ENCODE data around the gene MESD. TPM values are rescaled to one million over a fixed set of nuclear protein-coding genes. Genes with fewer than 3 reads are reported as not detected.

MESD gene
- total RNA-seq, 1 experiment from 2014 or later, result 28.2 TPM

DNA sequence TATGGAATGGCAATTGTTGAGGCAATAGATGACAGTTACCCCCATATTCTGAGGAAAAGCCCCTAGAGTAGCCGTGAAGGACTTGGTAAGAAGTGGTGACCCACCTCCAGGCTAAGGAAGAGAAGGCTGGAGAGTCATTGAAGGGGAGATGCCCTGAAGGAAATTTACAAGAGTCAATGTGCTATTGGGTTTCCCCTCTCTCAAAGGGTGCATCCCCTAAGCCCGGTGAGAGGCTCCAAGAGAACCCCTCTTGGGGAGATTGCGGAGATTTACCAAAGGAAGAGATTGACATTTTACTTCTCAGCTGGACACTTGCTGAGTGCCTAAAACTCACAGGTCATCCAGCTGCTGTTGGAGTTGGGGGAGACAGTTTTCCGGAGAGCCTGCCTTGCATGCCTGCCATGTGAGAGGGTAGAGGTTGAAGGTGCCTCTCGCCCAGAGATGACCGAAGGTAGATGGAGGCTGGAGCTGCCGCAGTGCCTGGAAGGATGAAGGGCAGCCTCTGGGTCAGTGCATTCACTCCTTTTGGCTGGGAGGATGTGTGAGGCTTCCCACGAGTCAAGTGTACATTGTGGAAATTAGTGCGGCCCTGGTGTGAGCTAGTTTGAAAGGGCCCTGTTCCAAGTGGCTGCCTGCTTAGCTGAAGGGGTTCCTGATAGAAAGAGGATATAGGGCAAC lies 30.7 kb downstream of the MESD start:
- ChIA-PET CTCF (interaction anchor here (0.6 kb wide), 1 partner anchor 208 kb away, joined by 10 read pairs; no protein-coding TSS in a partner anchor), POLR2A (no interaction called here)
- H3K36me3 ChIP-seq (ENCODE audit: control insufficient read depth, insufficient read depth, low read length), result no peaks in the 10 kb centered on the region
- in situ Hi-C loops (cut with HindIII; ENCODE audit: low pct_unique_long_range_greater_than_20kb, low sequenced_read_pairs), result no loop called here
- no TSS peak for BruUV-seq (replicated peaks)
- TF ChIP-seq SIN3A (IDR thresholded peaks at IDR 0.05; ENCODE audit: borderline replicate concordance, insufficient read depth, low read depth, low read length), result no peak
- TF ChIP-seq, protein P1, sequence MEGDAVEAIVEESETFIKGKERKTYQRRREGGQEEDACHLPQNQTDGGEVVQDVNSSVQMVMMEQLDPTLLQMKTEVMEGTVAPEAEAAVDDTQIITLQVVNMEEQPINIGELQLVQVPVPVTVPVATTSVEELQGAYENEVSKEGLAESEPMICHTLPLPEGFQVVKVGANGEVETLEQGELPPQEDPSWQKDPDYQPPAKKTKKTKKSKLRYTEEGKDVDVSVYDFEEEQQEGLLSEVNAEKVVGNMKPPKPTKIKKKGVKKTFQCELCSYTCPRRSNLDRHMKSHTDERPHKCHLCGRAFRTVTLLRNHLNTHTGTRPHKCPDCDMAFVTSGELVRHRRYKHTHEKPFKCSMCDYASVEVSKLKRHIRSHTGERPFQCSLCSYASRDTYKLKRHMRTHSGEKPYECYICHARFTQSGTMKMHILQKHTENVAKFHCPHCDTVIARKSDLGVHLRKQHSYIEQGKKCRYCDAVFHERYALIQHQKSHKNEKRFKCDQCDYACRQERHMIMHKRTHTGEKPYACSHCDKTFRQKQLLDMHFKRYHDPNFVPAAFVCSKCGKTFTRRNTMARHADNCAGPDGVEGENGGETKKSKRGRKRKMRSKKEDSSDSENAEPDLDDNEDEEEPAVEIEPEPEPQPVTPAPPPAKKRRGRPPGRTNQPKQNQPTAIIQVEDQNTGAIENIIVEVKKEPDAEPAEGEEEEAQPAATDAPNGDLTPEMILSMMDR (IDR thresholded peaks at IDR 0.05), result no peak
- TF ChIP-seq, protein P2, sequence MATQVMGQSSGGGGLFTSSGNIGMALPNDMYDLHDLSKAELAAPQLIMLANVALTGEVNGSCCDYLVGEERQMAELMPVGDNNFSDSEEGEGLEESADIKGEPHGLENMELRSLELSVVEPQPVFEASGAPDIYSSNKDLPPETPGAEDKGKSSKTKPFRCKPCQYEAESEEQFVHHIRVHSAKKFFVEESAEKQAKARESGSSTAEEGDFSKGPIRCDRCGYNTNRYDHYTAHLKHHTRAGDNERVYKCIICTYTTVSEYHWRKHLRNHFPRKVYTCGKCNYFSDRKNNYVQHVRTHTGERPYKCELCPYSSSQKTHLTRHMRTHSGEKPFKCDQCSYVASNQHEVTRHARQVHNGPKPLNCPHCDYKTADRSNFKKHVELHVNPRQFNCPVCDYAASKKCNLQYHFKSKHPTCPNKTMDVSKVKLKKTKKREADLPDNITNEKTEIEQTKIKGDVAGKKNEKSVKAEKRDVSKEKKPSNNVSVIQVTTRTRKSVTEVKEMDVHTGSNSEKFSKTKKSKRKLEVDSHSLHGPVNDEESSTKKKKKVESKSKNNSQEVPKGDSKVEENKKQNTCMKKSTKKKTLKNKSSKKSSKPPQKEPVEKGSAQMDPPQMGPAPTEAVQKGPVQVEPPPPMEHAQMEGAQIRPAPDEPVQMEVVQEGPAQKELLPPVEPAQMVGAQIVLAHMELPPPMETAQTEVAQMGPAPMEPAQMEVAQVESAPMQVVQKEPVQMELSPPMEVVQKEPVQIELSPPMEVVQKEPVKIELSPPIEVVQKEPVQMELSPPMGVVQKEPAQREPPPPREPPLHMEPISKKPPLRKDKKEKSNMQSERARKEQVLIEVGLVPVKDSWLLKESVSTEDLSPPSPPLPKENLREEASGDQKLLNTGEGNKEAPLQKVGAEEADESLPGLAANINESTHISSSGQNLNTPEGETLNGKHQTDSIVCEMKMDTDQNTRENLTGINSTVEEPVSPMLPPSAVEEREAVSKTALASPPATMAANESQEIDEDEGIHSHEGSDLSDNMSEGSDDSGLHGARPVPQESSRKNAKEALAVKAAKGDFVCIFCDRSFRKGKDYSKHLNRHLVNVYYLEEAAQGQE (IDR thresholded peaks at IDR 0.05; ENCODE audit: insufficient read depth in 1 of 2, low read depth in 2 of 2, low read length in 1 of 2), result no peak
- TF ChIP-seq TCF7L2 (IDR thresholded peaks at IDR 0.05; ENCODE audit: low read depth, low read length), result no peak
- TF ChIP-seq POLR2AphosphoS5 (IDR thresholded peaks at IDR 0.05; ENCODE audit: low read depth, low read length), result no peak
- ATAC-seq (no peak), DNase-seq (ENCODE audit: low read depth, low spot score) (no peak)
- no peak overlapping the region for H3K4me3 ChIP-seq (ENCODE audit: low read depth in 2 of 2, low read length in 2 of 2)
- no peaks in the 10 kb centered on the region for H3K27me3 ChIP-seq (ENCODE audit: control insufficient read depth, insufficient read depth, low read length)
- intact Hi-C loops (cut with micrococcal nuclease; ENCODE audit: unreplicated experiment), result loop anchor here (5.0 kb wide), 1 partner anchor 1733 kb away; no protein-coding TSS in a partner anchor
- no peak overlapping the region for H3K27ac ChIP-seq (ENCODE audit: low read length)
- H3K9me3 ChIP-seq (ENCODE audit: control insufficient read depth, insufficient read depth, low read depth, low read length), result no peaks in the 10 kb centered on the region
- H3K4me1 ChIP-seq (ENCODE audit: control insufficient read depth, insufficient read depth, low read length), result 0 out of 2 replicates have a peak, but pooled peaks cover 3% of the 10 kb centered on the region

DNA sequence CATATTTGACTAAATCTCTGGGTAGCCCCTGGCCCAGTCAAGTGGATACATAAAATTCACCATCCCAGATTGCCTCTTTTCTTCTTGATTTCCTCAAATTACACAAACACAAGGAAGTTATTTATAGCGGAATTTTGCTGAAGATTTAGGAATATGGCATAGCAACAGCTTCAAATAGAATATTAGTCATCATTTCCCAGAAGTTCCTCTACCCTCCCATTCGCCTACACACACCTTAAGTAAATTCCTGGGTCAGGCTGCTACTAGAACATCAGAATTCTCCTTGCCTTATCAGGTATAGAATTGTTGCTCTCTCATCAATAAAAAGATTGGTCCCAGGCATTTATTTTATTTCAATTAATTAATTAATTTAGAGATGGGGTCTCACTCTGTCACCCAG lies 31.6 kb downstream of the MESD start:
- intact Hi-C loops (cut with micrococcal nuclease; ENCODE audit: unreplicated experiment) (loop anchor here (5.0 kb wide), 1 partner anchor 1734 kb away; no protein-coding TSS in a partner anchor), in situ Hi-C loops (cut with HindIII; ENCODE audit: low pct_unique_long_range_greater_than_20kb, low sequenced_read_pairs) (no loop called here)
- POLR2A ChIA-PET, result no interaction called here
- no peak overlapping the region for H3K4me3 ChIP-seq (ENCODE audit: low read depth in 2 of 2, low read length in 2 of 2)
- H3K36me3 ChIP-seq (ENCODE audit: control insufficient read depth, insufficient read depth, low read length), result no peaks in the 10 kb centered on the region
- no peak overlapping the region for H3K27ac ChIP-seq (ENCODE audit: low read length)
- DNase-seq (ENCODE audit: low read depth, low spot score) (no peak), ATAC-seq (no peak)
- no peaks in the 10 kb centered on the region for H3K9me3 ChIP-seq (ENCODE audit: control insufficient read depth, insufficient read depth, low read depth, low read length)
- 0 out of 2 replicates have a peak, but pooled peaks cover 3% of the 10 kb centered on the region for H3K4me1 ChIP-seq (ENCODE audit: control insufficient read depth, insufficient read depth, low read length)
- CTCF ChIA-PET, result no interaction called here
- BruUV-seq (replicated peaks), result no TSS peak
- TF ChIP-seq SIN3A (IDR thresholded peaks at IDR 0.05; ENCODE audit: borderline replicate concordance, insufficient read depth, low read depth, low read length) (no peak), TCF7L2 (IDR thresholded peaks at IDR 0.05; ENCODE audit: low read depth, low read length) (no peak), POLR2AphosphoS5 (IDR thresholded peaks at IDR 0.05; ENCODE audit: low read depth, low read length) (no peak)
- TF ChIP-seq, protein P1 (IDR thresholded peaks at IDR 0.05), result no peak
- TF ChIP-seq, protein P2 (IDR thresholded peaks at IDR 0.05; ENCODE audit: insufficient read depth in 1 of 2, low read depth in 2 of 2, low read length in 1 of 2), result no peak
- H3K27me3 ChIP-seq (ENCODE audit: control insufficient read depth, insufficient read depth, low read length), result no peaks in the 10 kb centered on the region
